LNCaP clone FGC (cell line): ENCODE data around the gene SEMA6A.
A peak's percentile ranks its signal among the peaks of the same experiment; 100 is the strongest.

Experiments
- DNase-seq: peaks from one replicate; pipeline ENCODE4 v3.0.0-alpha.2; 2011; ENCODE audit warnings: low read depth
- H3K4me3 ChIP-seq: 2 replicates; pipeline ENCODE4 v1.5.1; 2011; ENCODE audit warnings: mild to moderate bottlenecking, low read depth, low read length, control low read depth
- TF ChIP-seq, protein P1 (sequence below): IDR thresholded peaks from 2 replicates; pipeline ENCODE4 v1.5.1; 2012; ENCODE audit warnings: mild to moderate bottlenecking; ENCODE audit not compliant: control insufficient read depth, insufficient read depth; ENCODE audit errors: extremely low read depth

SEMA6A gene

GRCh38 chr5:116577064-116577788 is 2.6 kb upstream of the SEMA6A start:
- H3K4me3 ChIP-seq = no peak overlapping the region
- TF ChIP-seq, protein P1, sequence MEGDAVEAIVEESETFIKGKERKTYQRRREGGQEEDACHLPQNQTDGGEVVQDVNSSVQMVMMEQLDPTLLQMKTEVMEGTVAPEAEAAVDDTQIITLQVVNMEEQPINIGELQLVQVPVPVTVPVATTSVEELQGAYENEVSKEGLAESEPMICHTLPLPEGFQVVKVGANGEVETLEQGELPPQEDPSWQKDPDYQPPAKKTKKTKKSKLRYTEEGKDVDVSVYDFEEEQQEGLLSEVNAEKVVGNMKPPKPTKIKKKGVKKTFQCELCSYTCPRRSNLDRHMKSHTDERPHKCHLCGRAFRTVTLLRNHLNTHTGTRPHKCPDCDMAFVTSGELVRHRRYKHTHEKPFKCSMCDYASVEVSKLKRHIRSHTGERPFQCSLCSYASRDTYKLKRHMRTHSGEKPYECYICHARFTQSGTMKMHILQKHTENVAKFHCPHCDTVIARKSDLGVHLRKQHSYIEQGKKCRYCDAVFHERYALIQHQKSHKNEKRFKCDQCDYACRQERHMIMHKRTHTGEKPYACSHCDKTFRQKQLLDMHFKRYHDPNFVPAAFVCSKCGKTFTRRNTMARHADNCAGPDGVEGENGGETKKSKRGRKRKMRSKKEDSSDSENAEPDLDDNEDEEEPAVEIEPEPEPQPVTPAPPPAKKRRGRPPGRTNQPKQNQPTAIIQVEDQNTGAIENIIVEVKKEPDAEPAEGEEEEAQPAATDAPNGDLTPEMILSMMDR = no peak
- DNase-seq = no peak

- no peak for DNase-seq
- TF ChIP-seq, protein P1 = peak; percentile 60
- no peak overlapping the region for H3K4me3 ChIP-seq
Observed at GRCh38 chr5:116576053-116576713, 1.6 kb upstream of the SEMA6A start.

GRCh38 chr5:116575326-116576052 is 866 bp upstream of the SEMA6A start:
- TF ChIP-seq, protein P1 = no peak
- DNase-seq = no peak
- peak overlapping the region; percentile 72 for H3K4me3 ChIP-seq

GRCh38 chr5:116573702-116574366 is 789 bp downstream of the SEMA6A start:
- no peak for DNase-seq
- TF ChIP-seq, protein P1 = no peak
- H3K4me3 ChIP-seq = peak overlapping the region; percentile 72

DNA sequence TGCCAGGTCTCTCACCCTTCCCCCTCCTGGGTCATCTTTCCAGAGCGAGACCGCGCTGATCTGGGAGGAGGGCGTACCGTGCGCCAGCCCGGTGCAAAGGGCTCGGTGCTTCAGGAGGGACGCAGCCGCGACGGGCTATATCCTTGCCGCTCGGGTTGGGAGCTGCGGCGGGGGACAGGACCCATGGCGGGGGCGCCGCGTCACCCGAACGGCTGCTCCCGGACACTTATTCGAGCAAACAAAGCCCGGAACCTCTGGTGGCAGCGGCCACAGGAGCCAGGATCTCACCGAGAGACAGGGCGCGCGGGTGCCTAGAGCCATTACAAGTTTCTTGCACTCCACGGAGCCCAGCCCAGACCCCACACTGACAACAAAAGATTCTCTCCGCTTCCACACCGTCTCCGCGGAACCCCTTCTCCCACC is 1.3 kb downstream of the SEMA6A start:
- H3K4me3 ChIP-seq = peak overlapping the region; percentile 72
- DNase-seq = no peak
- TF ChIP-seq, protein P1 = no peak

GRCh38 chr5:116572350-116573278 is 2.0 kb downstream of the SEMA6A start:
- no peak for DNase-seq
- H3K4me3 ChIP-seq = peak overlapping the region; percentile 72
- TF ChIP-seq, protein P1 = no peak
